Activated naive CD4-positive, alpha-beta T cell treated with anti-CD3 and anti-CD28 coated beads for 36 hours (primary cell): ENCODE measurements around the gene SAG. TPM values are rescaled to one million over a fixed set of nuclear protein-coding genes. Genes with fewer than 3 reads are reported as not detected.

Source experiments
- CTCF ChIA-PET: fragments of 350-600 bp; sonication (Branson Sonifier 250); formaldehyde crosslinking; loops from one replicate; lab custom pipeline; 2021; ENCODE audit warnings: antibody characterized with exemption; lab: Charles Lee
- DNase-seq: peaks from one replicate; pipeline ENCODE4 v3.0.0-alpha.2; 2020
- H3K27ac Mint-ChIP-seq: one replicate; pipeline ENCODE4 v1.8.0; 2021; ENCODE audit warnings: mild to moderate bottlenecking, mixed read lengths
- H3K27me3 Mint-ChIP-seq: one replicate; pipeline ENCODE4 v1.8.0; 2021; ENCODE audit warnings: low read depth, mixed read lengths
- H3K36me3 Mint-ChIP-seq: one replicate; pipeline ENCODE4 v1.8.0; 2021; ENCODE audit warnings: low read depth, mixed read lengths
- H3K4me1 Mint-ChIP-seq: one replicate; pipeline ENCODE4 v1.8.0; 2021; ENCODE audit warnings: low read depth, mixed read lengths
- H3K4me3 Mint-ChIP-seq: one replicate; pipeline ENCODE4 v1.8.0; 2021; ENCODE audit warnings: mild to moderate bottlenecking, moderate library complexity, mixed read lengths
- H3K9me3 Mint-ChIP-seq: one replicate; pipeline ENCODE4 v1.8.0; 2021; ENCODE audit warnings: mixed read lengths
- intact Hi-C: fragments of 100-400 bp; cut with micrococcal nuclease; formaldehyde crosslinking; loops from one replicate; pipeline ENCODE4 v1.15.1; 2023
- total RNA-seq, 2 experiments: library from RNA; stranded (reverse); gene quantifications; one replicate each; pipeline ENCODE4 v1.2.3, GENCODE V29; 2021

The SAG gene
- total RNA-seq, 2 experiments from 2014 or later, result 0.19 TPM; not detected in 1

DNA sequence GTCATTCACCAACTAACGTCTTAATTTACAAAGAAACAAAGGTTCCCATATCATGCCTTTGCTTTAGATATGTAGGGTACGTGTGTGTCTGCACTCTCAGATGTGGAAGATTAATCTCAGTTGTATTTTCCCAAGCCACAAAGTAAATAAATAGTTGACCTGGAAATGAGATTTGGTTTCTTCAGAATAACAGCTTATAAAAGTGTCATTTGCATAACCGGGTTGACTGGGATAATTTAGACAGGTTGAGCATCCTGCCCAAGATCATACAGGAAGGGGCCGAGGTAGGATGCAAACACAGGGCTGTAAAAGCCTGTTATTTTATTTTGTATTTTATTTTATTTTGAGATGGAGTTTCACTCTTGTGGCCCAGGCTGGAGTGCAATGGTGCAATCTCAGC, 36.7 kb upstream of the SAG start:
- CTCF ChIA-PET, result no interaction called here
- intact Hi-C loops, result no loop called here
- no peak for DNase-seq
- Mint-ChIP-seq H3K4me1 (peaks cover 57% of the 10 kb centered on the region), H3K27me3 (no peaks in the 10 kb centered on the region), H3K27ac (peak overlapping the region; percentile 95), H3K36me3 (peaks cover 72% of the 10 kb centered on the region), H3K9me3 (no peaks in the 10 kb centered on the region), H3K4me3 (no peak overlapping the region)

- H3K27ac Mint-ChIP-seq, result peak overlapping the region; percentile 64
- intact Hi-C loops, result no loop called here
- peaks cover 68% of the 10 kb centered on the region for H3K36me3 Mint-ChIP-seq
- DNase-seq, result no peak
- CTCF ChIA-PET, result no interaction called here
- no peaks in the 10 kb centered on the region for H3K9me3 Mint-ChIP-seq
- no peaks in the 10 kb centered on the region for H3K27me3 Mint-ChIP-seq
- H3K4me3 Mint-ChIP-seq, result no peak overlapping the region
- H3K4me1 Mint-ChIP-seq, result peaks cover 57% of the 10 kb centered on the region
These were observed 35.9 kb upstream of the SAG start for GRCh38 chr2:233271693-233272092.

DNA sequence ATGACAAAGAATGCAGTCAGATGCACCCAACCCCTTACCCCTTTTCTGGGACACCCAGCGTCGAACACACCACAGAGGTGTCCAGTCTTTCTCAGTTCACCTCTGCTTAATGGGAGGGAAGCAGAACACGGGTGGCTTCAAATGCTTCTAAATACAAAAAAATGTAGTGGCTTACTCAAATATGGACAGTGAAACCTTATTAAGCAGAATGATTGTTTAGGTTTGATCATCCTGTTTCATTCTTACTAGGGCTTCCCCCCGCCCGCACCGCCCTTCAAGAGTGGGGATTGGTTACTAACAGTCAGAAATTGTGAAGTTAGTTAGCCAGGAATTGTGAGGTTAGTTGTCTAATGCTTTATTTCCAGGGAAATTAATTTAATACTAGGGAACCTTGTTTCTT, 34.5 kb upstream of the SAG start:
- Mint-ChIP-seq H3K4me1 (peaks cover 43% of the 10 kb centered on the region), H3K4me3 (no peak overlapping the region), H3K27me3 (no peaks in the 10 kb centered on the region), H3K9me3 (no peaks in the 10 kb centered on the region), H3K27ac (peak overlapping the region; percentile 71), H3K36me3 (peaks cover 71% of the 10 kb centered on the region)
- peak; percentile 33 for DNase-seq
- intact Hi-C loops, result no loop called here
- CTCF ChIA-PET, result interaction anchor here (0.9 to 1.0 kb wide), 2 partner anchors 19 to 70 kb away, joined by 3 read pairs; no protein-coding TSS in a partner anchor

DNA sequence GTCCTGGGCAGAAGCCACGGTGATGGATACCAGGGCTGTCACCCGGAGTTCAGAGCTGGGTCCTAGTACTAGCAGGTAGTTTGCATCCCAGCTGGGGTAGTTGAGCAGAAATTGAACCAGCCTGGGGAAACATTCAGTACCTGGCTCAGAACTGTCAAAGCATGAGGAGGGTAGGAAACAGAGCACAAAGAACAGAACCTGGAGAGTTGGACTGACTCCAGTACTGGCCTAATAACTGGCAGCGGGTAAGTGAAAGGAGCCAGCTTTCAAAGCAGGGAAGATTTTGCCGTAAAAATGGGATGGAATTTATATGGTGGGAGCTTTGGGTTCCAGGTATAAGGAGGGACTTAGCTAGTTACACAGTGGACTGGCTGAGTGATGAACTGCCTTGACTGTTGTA, 32.4 kb upstream of the SAG start:
- CTCF ChIA-PET, result no interaction called here
- no peak for DNase-seq
- H3K4me1 Mint-ChIP-seq, result peaks cover 25% of the 10 kb centered on the region

GRCh38 chr2:233278921-233279320, 28.7 kb upstream of the SAG start:
- no peak for DNase-seq
- CTCF ChIA-PET, result no interaction called here
- no peaks in the 10 kb centered on the region for H3K27me3 Mint-ChIP-seq
- no peaks in the 10 kb centered on the region for H3K9me3 Mint-ChIP-seq
- H3K27ac Mint-ChIP-seq, result no peak overlapping the region
- H3K4me3 Mint-ChIP-seq, result no peak overlapping the region
- intact Hi-C loops, result no loop called here
- H3K36me3 Mint-ChIP-seq, result peaks cover 58% of the 10 kb centered on the region
- H3K4me1 Mint-ChIP-seq, result peaks cover 22% of the 10 kb centered on the region

More for the DNA sequence above, 32.4 kb upstream of the SAG start:
- H3K4me3 Mint-ChIP-seq, result no peak overlapping the region
- H3K9me3 Mint-ChIP-seq, result no peaks in the 10 kb centered on the region
- H3K27ac Mint-ChIP-seq, result no peak overlapping the region
- H3K36me3 Mint-ChIP-seq, result peaks cover 66% of the 10 kb centered on the region
- no peaks in the 10 kb centered on the region for H3K27me3 Mint-ChIP-seq
- intact Hi-C loops, result no loop called here

DNA sequence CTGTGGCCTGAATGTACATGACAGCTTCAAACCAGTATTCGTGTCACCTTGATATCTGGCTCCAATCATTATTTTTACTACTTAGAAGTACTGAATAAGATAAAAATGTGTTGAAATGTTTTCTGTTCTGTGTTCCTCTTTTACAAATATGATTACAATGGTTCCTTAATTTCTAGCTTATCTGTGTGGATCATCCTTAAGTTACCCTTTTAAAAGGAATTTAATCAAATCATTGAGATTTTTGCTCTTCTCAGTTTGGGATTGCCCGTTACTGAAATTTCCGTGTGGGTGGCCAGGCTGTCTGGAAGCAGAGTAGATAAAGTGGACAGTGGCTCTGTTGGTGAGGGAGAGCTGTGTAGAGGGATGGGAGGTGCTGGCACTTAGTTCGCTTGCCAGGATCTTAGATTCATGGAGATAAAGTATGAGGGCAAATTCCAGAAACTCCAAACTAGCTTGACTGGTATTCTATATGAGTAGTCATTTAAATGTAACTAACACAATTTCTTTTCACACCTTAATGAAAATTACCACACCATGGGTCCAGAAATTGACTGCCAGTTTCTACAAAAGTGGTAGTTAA, 27.4 kb upstream of the SAG start:
- no peaks in the 10 kb centered on the region for H3K9me3 Mint-ChIP-seq
- H3K36me3 Mint-ChIP-seq, result peaks cover 53% of the 10 kb centered on the region
- H3K27ac Mint-ChIP-seq, result no peak overlapping the region
- H3K4me3 Mint-ChIP-seq, result no peak overlapping the region
- no peaks in the 10 kb centered on the region for H3K27me3 Mint-ChIP-seq
- peaks cover 22% of the 10 kb centered on the region for H3K4me1 Mint-ChIP-seq
- CTCF ChIA-PET, result no interaction called here
- intact Hi-C loops, result no loop called here
- DNase-seq, result no peak

GRCh38 chr2:233281553-233281952, 26.1 kb upstream of the SAG start:
- intact Hi-C loops, result no loop called here
- no peaks in the 10 kb centered on the region for H3K27me3 Mint-ChIP-seq
- peaks cover 22% of the 10 kb centered on the region for H3K4me1 Mint-ChIP-seq
- H3K27ac Mint-ChIP-seq, result no peak overlapping the region
- no peak for DNase-seq
- H3K36me3 Mint-ChIP-seq, result peaks cover 53% of the 10 kb centered on the region
- H3K9me3 Mint-ChIP-seq, result no peaks in the 10 kb centered on the region
- CTCF ChIA-PET, result interaction anchor here (1.9 kb wide), 1 partner anchor 15 kb away, joined by 4 read pairs; no protein-coding TSS in a partner anchor
- no peak overlapping the region for H3K4me3 Mint-ChIP-seq

- DNase-seq, result no peak
- Mint-ChIP-seq H3K36me3 (peaks cover 59% of the 10 kb centered on the region), H3K9me3 (no peaks in the 10 kb centered on the region), H3K4me3 (no peak overlapping the region), H3K4me1 (peaks cover 22% of the 10 kb centered on the region), H3K27ac (peak overlapping the region; percentile 4), H3K27me3 (no peaks in the 10 kb centered on the region)
- CTCF ChIA-PET, result interaction anchor here (0.6 to 1.9 kb wide), 2 partner anchors 14 to 896 kb away, joined by 4 to 6 read pairs; no protein-coding TSS in a partner anchor
- intact Hi-C loops, result no loop called here
These were observed 25.5 kb upstream of the SAG start for GRCh38 chr2:233281992-233282603.

DNA sequence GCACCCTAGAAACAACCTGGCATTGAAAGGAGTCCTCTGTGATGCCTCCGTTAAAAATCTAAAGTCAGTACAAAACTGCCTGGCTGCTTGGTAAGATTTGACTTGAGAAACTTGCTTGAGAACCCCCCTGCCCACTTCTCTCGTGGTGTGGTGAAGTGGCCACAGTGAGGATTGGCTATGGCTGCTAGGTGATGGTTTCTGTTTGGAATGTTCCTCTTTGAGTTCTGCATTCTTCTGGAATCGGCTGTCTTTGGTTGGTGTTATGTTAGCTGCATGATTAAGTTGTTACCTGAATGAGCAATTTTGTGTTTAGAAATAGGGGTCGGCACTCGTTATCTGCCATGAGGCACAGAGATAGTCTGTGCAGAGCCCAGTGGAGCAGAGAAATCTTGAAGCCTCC, 21.7 kb upstream of the SAG start:
- no peak for DNase-seq
- CTCF ChIA-PET, result no interaction called here
- Mint-ChIP-seq H3K4me1 (peaks cover 18% of the 10 kb centered on the region), H3K9me3 (no peaks in the 10 kb centered on the region), H3K4me3 (no peak overlapping the region), H3K27me3 (no peaks in the 10 kb centered on the region), H3K27ac (no peak overlapping the region), H3K36me3 (peaks cover 51% of the 10 kb centered on the region)
- intact Hi-C loops, result no loop called here

GRCh38 chr2:233287871-233288270, 19.7 kb upstream of the SAG start:
- Mint-ChIP-seq H3K27ac (peak overlapping the region; percentile 46), H3K4me3 (no peak overlapping the region), H3K4me1 (peaks cover 2% of the 10 kb centered on the region), H3K9me3 (no peaks in the 10 kb centered on the region), H3K36me3 (peaks cover 51% of the 10 kb centered on the region), H3K27me3 (no peaks in the 10 kb centered on the region)
- CTCF ChIA-PET, result interaction anchor here (1.3 kb wide), 1 partner anchor 155 kb away, joined by 5 read pairs; no protein-coding TSS in a partner anchor
- intact Hi-C loops, result no loop called here
- DNase-seq, result no peak

GRCh38 chr2:233288663-233289062, 19.0 kb upstream of the SAG start:
- CTCF ChIA-PET, result interaction anchor here (1.0 to 1.3 kb wide), 2 partner anchors 142 to 155 kb away, joined by 5 read pairs; no protein-coding TSS in a partner anchor

DNA sequence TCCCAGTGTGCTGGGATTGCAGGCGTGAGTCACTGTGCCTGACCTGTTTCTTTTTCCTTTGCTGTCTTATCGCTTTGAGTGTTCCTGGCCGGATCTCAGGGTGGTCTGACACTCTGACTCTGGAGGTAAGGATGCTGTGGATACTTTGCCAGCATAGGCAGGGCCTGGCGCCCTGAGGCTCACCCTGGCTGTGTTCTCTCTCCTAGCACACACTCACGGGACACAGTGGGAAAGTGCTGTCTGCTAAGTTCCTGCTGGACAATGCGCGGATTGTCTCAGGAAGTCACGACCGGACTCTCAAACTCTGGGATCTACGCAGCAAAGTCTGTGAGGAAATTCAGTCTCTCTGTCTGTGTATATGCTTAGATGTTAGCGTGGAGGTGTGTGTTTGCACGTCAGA, 18.0 kb upstream of the SAG start:
- no peak overlapping the region for H3K27ac Mint-ChIP-seq
- no peaks in the 10 kb centered on the region for H3K9me3 Mint-ChIP-seq
- CTCF ChIA-PET, result no interaction called here
- peaks cover 59% of the 10 kb centered on the region for H3K36me3 Mint-ChIP-seq
- H3K4me3 Mint-ChIP-seq, result no peak overlapping the region
- no peaks in the 10 kb centered on the region for H3K27me3 Mint-ChIP-seq
- no peak for DNase-seq
- intact Hi-C loops, result no loop called here
- H3K4me1 Mint-ChIP-seq, result no peaks in the 10 kb centered on the region

More at GRCh38 chr2:233288663-233289062, 19.0 kb upstream of the SAG start:
- no peaks in the 10 kb centered on the region for H3K27me3 Mint-ChIP-seq
- no peaks in the 10 kb centered on the region for H3K4me1 Mint-ChIP-seq
- H3K27ac Mint-ChIP-seq, result no peak overlapping the region
- intact Hi-C loops, result no loop called here
- peaks cover 52% of the 10 kb centered on the region for H3K36me3 Mint-ChIP-seq
- H3K9me3 Mint-ChIP-seq, result no peaks in the 10 kb centered on the region
- no peak overlapping the region for H3K4me3 Mint-ChIP-seq
- DNase-seq, result no peak
